Spinal cord (tissue), 10 donors: Measurements from ENCODE around the gene TUBA1A. TPM values are rescaled to one million over a fixed set of nuclear protein-coding genes. Genes with fewer than 3 reads are reported as not detected.
"Not testable (repeated sequence)": the region's sequence is repeated elsewhere in the genome, so short reads cannot be mapped to it uniquely, and the experiment has no call there.

Experiments used
- DNase-seq, 6 donors: peaks; one replicate each; pipeline versions ENCODE4 v3.0.0 to v3.0.0-alpha.2; 2013 to 2015; ENCODE audit warnings: low spot score in 6 of 6, low read depth in 4 of 6
- H3K27ac ChIP-seq: one replicate; pipeline ENCODE4 v1.5.1; 2013; ENCODE audit warnings: low read depth, low read length, control low read depth
- H3K27me3 ChIP-seq: one replicate; pipeline ENCODE4 v1.6.1; 2013; ENCODE audit warnings: low read length; ENCODE audit not compliant: control insufficient read depth, insufficient read depth
- H3K36me3 ChIP-seq: one replicate; pipeline ENCODE4 v1.6.1; 2013; ENCODE audit warnings: low read length; ENCODE audit not compliant: control insufficient read depth, insufficient read depth
- H3K4me1 ChIP-seq: one replicate; pipeline ENCODE4 v1.6.1; 2013; ENCODE audit warnings: low read length; ENCODE audit not compliant: control insufficient read depth, insufficient read depth
- H3K4me3 ChIP-seq: one replicate; pipeline ENCODE4 v1.5.1; 2013; ENCODE audit warnings: low read depth, low read length, control low read depth
- H3K9me3 ChIP-seq: one replicate; pipeline ENCODE4 v1.6.1; 2013; ENCODE audit warnings: low read length; ENCODE audit not compliant: control insufficient read depth, insufficient read depth
- WGBS: methylation state at CpG from one replicate; pipeline ENCODE4 v1.1.5; 2013; ENCODE audit warnings: missing lambda C conversion rate; ENCODE audit not compliant: insufficient coverage; 5-methylcytosine and 5-hydroxymethylcytosine counted together
- polyA plus RNA-seq, 2 donors: library from polyadenylated mRNA; unstranded; fragments of 120-200 nt; gene quantifications; one replicate each; pipeline ENCODE4 v1.2.1, GENCODE V29; 2013; ENCODE audit not compliant: insufficient read length in 2 of 2
- total RNA-seq, 2 donors: library from RNA; depleted of rRNA in 1 of 2; stranded (reverse); fragments of 120-200 nt in 1 of 2; fragments of >200 nt in 1 of 2; gene quantifications; one replicate each; pipeline versions ENCODE4 v1.2.3 to v1.2.4, GENCODE V29; 2013 to 2014
- donor health status: healthy.

Gene TUBA1A
- total and polyA plus RNA-seq, 4 donors, result 2,198 to 4,721 (median 3,581) TPM

DNA sequence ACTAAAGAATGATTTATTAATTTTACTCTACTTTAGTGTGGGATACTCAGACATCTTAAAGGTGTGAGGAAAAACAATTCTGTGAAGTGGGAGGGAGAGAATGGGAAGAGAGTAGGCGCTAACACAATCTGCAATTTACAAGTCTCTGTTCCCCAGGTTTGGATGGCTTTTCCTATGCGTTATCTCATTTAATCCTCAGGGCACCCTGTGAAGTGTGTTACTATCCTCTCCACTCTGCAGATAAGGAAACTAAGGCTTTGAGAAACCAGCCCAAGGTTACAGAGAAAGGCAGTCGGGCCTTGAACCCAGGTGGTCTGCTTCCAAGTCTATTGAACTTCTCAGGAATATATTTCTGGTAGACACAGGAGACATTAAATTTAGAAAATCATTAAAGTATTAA, 39.8 kb upstream of the TUBA1A start:
- Histone ChIP-seq H3K27me3 (no peaks in the 10 kb centered on the region), H3K4me1 (peaks cover 26% of the 10 kb centered on the region), H3K27ac (no peak overlapping the region), H3K36me3 (no peaks in the 10 kb centered on the region), H3K4me3 (no peak overlapping the region), H3K9me3 (no peaks in the 10 kb centered on the region)
- 60% methylated on average over 1 of the region's 3 CpGs for WGBS
- no peak for DNase-seq

DNA sequence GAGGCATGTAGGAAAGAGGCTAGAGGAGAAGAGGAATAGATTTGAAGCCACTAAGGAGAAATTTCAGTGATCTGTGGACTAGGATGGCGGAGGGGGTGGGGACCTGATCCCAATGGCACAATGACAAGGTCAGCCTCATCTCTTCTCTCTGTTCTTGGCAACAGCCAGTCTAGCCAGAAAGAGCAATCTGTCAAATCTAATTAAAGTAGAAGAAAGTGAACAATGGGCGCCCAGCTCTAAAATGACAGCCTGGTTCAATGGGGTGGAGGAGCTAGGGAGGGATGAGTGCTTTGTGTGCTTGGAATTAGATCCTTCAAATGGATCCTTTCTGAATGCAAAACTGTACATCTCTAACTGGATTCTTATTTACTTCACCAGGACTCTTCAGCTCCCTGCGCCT, 38.8 kb upstream of the TUBA1A start:
- DNase-seq, result peak in 2 of 6 donors; percentile 71 to 75
- Histone ChIP-seq H3K4me1 (peaks cover 19% of the 10 kb centered on the region), H3K36me3 (no peaks in the 10 kb centered on the region), H3K9me3 (no peaks in the 10 kb centered on the region), H3K4me3 (no peak overlapping the region), H3K27me3 (no peaks in the 10 kb centered on the region), H3K27ac (no peak overlapping the region)
- WGBS, result no CpG with 5 or more reads among the region's 3 CpGs

- Histone ChIP-seq H3K4me3 (no peak overlapping the region), H3K27ac (no peak overlapping the region), H3K9me3 (no peaks in the 10 kb centered on the region), H3K4me1 (peaks cover 10% of the 10 kb centered on the region), H3K36me3 (no peaks in the 10 kb centered on the region), H3K27me3 (no peaks in the 10 kb centered on the region)
- no peak for DNase-seq
- WGBS, result 82% methylated on average over 3 of the region's 7 CpGs
These were observed 36.8 kb upstream of the TUBA1A start for GRCh38 chr12:49225576-49226166.

DNA sequence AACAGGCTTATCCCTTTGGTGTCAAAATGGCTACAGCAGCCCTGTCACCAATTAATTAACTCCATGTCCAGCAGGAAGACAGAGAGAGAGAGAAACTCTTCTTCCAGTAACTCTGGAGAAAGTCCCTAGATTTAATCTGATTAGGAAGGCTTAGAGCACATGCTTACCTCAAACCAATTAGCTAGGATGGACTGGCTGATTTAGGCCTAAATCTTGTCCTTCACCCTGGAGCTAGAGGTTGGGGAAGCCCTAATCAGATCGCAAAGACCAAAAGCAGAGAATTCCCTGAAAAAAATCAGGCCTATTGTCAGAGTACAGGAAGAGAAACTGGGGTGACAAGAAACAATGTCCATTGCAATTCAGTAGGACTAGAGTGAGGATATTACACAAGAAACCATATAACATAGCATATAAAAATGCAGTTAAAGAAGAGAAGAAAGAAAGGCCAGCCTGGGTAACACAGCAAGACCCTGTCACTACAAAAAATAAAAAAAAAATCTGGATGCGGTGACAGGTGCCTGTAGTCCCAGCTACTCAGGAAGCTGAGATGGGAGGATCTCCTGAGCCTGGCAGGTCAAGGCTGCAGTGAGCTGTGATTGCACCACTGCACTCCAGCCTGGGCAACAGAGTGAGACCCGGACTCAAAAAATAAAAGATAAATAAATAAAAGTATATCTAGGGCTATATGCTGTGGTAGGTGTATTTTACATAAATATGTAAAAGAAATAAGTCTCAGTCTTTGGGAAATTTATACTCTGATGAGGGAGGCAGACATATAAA, 34.9 kb upstream of the TUBA1A start:
- Histone ChIP-seq H3K4me1 (peaks cover 10% of the 10 kb centered on the region), H3K27me3 (no peaks in the 10 kb centered on the region), H3K4me3 (no peak overlapping the region), H3K27ac (no peak overlapping the region), H3K9me3 (no peaks in the 10 kb centered on the region), H3K36me3 (no peaks in the 10 kb centered on the region)
- 100% methylated on average over 1 of the region's 3 CpGs for WGBS
- DNase-seq, result no peak

DNA sequence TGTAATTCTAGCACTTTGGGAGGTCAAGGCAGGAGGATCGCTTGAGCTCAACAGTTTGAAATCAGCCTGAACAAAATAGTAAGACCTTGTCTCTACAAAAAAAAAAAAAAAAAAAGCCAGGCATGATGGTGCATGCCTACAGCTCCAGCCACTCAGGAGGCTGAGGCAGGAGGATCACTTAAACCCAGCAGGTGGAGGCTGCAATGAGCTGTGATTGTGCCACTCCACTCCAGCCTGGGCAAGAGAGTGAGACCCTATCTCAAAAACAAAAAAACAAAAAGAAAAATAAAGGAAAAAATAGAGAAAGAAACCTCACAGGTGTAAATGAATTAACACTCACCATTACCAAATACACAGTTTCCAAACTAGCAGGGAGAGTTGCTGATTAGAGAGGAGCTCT, 34.2 kb upstream of the TUBA1A start:
- no peaks in the 10 kb centered on the region for H3K27me3 ChIP-seq
- H3K4me1 ChIP-seq, result peaks cover 10% of the 10 kb centered on the region
- no peaks in the 10 kb centered on the region for H3K36me3 ChIP-seq
- no peaks in the 10 kb centered on the region for H3K9me3 ChIP-seq
- H3K4me3 ChIP-seq, result no peak overlapping the region
- DNase-seq, result no peak
- no CpG with 5 or more reads among the region's 1 CpG for WGBS
- peak overlapping the region; percentile 71 for H3K27ac ChIP-seq

DNA sequence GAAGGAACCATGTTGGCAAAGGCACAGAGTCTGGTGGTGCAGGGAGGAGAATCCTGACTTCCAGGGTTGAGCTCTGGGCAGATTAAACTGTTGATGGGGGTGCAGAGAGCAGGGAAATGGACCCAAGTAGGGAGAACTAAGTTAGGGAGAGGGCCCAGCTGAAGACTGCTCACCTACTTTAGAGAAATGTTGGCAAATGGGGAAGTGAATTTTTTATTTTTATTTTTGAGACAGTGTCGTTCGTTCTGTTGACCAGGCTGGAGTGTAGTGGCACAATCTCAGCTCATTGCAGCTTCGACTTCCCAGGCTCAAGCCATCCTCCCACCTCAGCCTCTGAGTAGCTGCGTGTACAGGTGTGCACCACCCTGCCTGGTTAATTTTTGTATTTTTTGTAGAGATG, 32.1 kb upstream of the TUBA1A start:
- H3K27ac ChIP-seq, result no peak overlapping the region
- DNase-seq, result no peak
- no peaks in the 10 kb centered on the region for H3K36me3 ChIP-seq
- no peak overlapping the region for H3K4me3 ChIP-seq
- H3K9me3 ChIP-seq, result no peaks in the 10 kb centered on the region
- H3K4me1 ChIP-seq, result peaks cover 6% of the 10 kb centered on the region
- no CpG with 5 or more reads among the region's 4 CpGs for WGBS
- H3K27me3 ChIP-seq, result no peaks in the 10 kb centered on the region

DNA sequence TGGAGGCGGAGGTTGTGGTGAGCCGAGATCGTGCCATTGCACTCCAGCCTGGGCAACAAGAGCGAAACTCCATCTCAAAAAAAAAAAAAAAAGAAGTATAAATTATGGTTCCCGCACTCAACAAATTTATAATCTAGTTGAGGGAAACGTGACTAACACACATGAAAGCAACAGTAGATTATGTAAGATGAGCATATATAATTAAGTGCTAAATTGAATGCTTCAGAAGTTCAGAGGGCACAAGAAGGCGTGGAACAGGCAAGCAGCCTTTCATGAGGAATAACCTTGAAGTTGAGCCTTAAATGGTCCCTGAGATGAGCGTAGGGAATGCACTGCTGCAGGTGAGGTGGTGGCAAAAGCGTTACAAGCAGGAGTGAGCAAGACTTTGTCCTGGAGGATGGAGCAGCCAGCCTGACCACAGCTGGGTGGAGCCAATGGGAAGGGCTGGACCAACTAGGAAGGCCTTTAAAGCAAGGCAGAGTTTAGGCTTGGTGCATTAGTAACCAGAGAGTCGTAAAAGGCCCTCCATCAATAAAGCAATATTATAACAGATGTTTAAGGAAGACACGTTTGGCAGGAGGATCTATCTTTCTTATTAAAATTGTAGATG, 30.6 kb upstream of the TUBA1A start:
- no peaks in the 10 kb centered on the region for H3K27me3 ChIP-seq
- WGBS, result 82% methylated on average over 4 of the region's 11 CpGs
- H3K4me3 ChIP-seq, result no peak overlapping the region
- no peak for DNase-seq
- H3K36me3 ChIP-seq, result no peaks in the 10 kb centered on the region
- H3K4me1 ChIP-seq, result peaks cover 19% of the 10 kb centered on the region
- no peaks in the 10 kb centered on the region for H3K9me3 ChIP-seq
- no peak overlapping the region for H3K27ac ChIP-seq

- Histone ChIP-seq H3K27me3 (no peaks in the 10 kb centered on the region), H3K36me3 (no peaks in the 10 kb centered on the region), H3K4me1 (peaks cover 23% of the 10 kb centered on the region), H3K9me3 (no peaks in the 10 kb centered on the region), H3K27ac (no peak overlapping the region), H3K4me3 (no peak overlapping the region)
- no peak for DNase-seq
- WGBS, result 86% methylated on average over 8 of the region's 9 CpGs
These were observed 23.7 kb upstream of the TUBA1A start for GRCh38 chr12:49212572-49212971.

GRCh38 chr12:49210703-49211102, 21.8 kb upstream of the TUBA1A start:
- H3K27me3 ChIP-seq, H3K36me3 ChIP-seq, H3K27ac ChIP-seq, H3K4me3 ChIP-seq, DNase-seq, H3K9me3 ChIP-seq: not testable (repeated sequence)
- peaks cover 18% of the 10 kb centered on the region for H3K4me1 ChIP-seq
- WGBS, result 95% methylated on average over 5 of the region's 7 CpGs

DNA sequence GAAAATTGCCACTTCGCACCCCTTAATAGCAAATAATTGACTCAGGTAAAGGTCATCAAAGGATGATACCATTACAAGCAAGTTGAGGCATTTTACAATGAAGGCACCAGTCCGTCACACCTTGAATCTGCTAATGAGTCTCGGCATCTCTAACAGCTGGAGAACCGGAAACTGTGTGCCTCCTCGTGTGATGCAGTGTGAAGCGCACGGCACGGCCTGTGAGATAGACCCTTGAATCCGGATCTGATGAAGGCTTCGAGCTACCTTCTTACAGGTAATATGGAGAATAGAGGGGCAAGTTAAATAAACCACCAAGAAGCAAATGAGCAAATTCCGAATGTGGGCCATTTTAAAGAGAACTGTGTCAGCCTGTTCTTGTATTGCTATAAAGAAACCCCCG, 19.8 kb upstream of the TUBA1A start:
- Histone ChIP-seq H3K36me3 (no peaks in the 10 kb centered on the region), H3K4me1 (no peaks in the 10 kb centered on the region), H3K27ac (no peak overlapping the region), H3K9me3 (no peaks in the 10 kb centered on the region), H3K4me3 (no peak overlapping the region), H3K27me3 (no peaks in the 10 kb centered on the region)
- 54% methylated on average over 9 of the region's 12 CpGs for WGBS
- DNase-seq, result peak in 1 of 6 donors; percentile 79
